Activated naive CD4-positive, alpha-beta T cell treated with anti-CD3 and anti-CD28 coated beads for 36 hours (primary cell): ENCODE measurements around the gene PRR30. TPM values are rescaled to one million over a fixed set of nuclear protein-coding genes. Genes with fewer than 3 reads are reported as not detected.
A peak's percentile ranks its signal among the peaks of the same experiment; 100 is the strongest.

Experiments
- CTCF ChIA-PET: fragments of 350-600 bp; sonication (Branson Sonifier 250); formaldehyde crosslinking; loops from one replicate; lab custom pipeline; 2021; ENCODE audit warnings: antibody characterized with exemption; lab: Charles Lee
- DNase-seq: peaks from one replicate; pipeline ENCODE4 v3.0.0-alpha.2; 2020
- H3K27ac Mint-ChIP-seq: one replicate; pipeline ENCODE4 v1.8.0; 2021; ENCODE audit warnings: mild to moderate bottlenecking, mixed read lengths
- H3K27me3 Mint-ChIP-seq: one replicate; pipeline ENCODE4 v1.8.0; 2021; ENCODE audit warnings: low read depth, mixed read lengths
- H3K36me3 Mint-ChIP-seq: one replicate; pipeline ENCODE4 v1.8.0; 2021; ENCODE audit warnings: low read depth, mixed read lengths
- H3K4me1 Mint-ChIP-seq: one replicate; pipeline ENCODE4 v1.8.0; 2021; ENCODE audit warnings: low read depth, mixed read lengths
- H3K4me3 Mint-ChIP-seq: one replicate; pipeline ENCODE4 v1.8.0; 2021; ENCODE audit warnings: mild to moderate bottlenecking, moderate library complexity, mixed read lengths
- H3K9me3 Mint-ChIP-seq: one replicate; pipeline ENCODE4 v1.8.0; 2021; ENCODE audit warnings: mixed read lengths
- intact Hi-C: fragments of 100-400 bp; cut with micrococcal nuclease; formaldehyde crosslinking; loops from one replicate; pipeline ENCODE4 v1.15.1; 2023
- total RNA-seq, 2 experiments: library from RNA; stranded (reverse); gene quantifications; one replicate each; pipeline ENCODE4 v1.2.3, GENCODE V29; 2021

Gene PRR30
- total RNA-seq, 2 experiments from 2014 or later, result not detected

DNA sequence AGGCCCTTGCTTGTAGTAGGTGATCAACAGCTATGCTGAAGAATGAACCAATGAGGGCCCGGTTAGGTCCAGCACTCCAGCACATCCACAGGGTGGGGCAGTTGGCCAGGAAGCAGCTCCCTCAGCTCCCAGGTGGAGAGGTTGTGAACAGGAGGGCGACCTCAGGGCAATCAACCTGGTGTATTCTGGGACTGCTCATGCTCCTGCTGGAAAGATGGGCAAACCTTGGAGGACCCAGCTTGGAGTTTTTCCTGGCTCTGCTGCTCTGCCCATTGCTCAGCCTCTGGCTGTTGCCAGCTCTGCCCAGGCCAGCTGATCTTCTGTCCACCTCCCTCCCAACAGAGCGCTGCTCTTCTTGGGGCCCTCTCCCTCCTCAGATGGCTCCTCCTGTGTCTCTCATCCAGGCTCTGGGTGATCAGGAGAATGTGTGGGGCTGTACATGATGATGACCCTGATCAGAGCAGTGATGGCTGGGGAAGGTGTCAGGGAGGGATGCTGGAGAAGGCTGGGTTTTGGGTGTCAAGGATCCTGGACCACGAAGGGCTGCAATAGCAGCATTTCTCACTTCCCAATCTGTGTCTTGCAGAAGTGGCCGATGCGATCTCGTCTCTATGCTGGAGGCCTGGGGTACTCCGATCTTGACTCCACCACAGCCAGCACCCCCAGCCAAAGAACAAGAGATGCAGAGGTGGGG is 13.0 kb upstream of the PRR30 start:
- intact Hi-C loops, result no loop called here
- CTCF ChIA-PET, result interaction anchor here (0.7 to 1.5 kb wide), 3 partner anchors 40 to 190 kb away, joined by 3 to 4 read pairs (median 3); no protein-coding TSS in a partner anchor
- Mint-ChIP-seq H3K36me3 (no peaks in the 10 kb centered on the region), H3K4me3 (no peak overlapping the region), H3K9me3 (no peaks in the 10 kb centered on the region), H3K4me1 (no peaks in the 10 kb centered on the region), H3K27ac (no peak overlapping the region), H3K27me3 (peaks cover 3% of the 10 kb centered on the region)
- no peak for DNase-seq

DNA sequence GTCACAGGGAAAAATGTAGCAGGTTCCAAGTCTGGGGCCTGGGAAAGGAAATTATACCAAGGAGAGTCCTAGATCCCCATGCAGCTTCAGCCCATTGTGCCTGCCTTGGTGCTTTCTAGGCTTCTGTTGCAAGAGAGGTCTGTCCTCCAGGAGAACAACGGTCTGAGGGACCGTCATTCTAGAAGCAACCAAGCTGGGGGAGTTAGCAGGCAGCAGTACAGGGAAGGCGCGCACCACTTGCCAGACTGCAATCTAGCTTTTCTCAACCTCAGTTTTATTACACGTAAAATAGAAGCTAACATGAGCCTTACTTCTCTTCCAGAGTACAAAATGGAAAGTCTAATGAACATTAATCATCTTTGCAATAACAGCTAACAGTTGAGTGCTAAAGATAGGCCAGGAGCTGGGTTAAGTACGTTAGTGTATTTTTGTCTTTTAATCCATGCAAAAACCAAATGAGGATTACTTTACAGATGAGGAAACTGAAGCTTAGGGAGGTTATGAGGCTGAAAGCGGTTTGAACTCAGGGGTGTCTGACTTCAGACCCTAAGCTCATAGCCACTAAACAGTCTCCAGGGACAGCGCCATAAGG is 11.5 kb upstream of the PRR30 start:
- Mint-ChIP-seq H3K4me3 (no peak overlapping the region), H3K27me3 (peaks cover 3% of the 10 kb centered on the region), H3K9me3 (no peaks in the 10 kb centered on the region), H3K36me3 (no peaks in the 10 kb centered on the region), H3K4me1 (no peaks in the 10 kb centered on the region), H3K27ac (no peak overlapping the region)
- CTCF ChIA-PET, result interaction anchor here (1.5 kb wide), 2 partner anchors 42 to 129 kb away, joined by 3 read pairs; no protein-coding TSS in a partner anchor
- no peak for DNase-seq
- intact Hi-C loops, result no loop called here

DNA sequence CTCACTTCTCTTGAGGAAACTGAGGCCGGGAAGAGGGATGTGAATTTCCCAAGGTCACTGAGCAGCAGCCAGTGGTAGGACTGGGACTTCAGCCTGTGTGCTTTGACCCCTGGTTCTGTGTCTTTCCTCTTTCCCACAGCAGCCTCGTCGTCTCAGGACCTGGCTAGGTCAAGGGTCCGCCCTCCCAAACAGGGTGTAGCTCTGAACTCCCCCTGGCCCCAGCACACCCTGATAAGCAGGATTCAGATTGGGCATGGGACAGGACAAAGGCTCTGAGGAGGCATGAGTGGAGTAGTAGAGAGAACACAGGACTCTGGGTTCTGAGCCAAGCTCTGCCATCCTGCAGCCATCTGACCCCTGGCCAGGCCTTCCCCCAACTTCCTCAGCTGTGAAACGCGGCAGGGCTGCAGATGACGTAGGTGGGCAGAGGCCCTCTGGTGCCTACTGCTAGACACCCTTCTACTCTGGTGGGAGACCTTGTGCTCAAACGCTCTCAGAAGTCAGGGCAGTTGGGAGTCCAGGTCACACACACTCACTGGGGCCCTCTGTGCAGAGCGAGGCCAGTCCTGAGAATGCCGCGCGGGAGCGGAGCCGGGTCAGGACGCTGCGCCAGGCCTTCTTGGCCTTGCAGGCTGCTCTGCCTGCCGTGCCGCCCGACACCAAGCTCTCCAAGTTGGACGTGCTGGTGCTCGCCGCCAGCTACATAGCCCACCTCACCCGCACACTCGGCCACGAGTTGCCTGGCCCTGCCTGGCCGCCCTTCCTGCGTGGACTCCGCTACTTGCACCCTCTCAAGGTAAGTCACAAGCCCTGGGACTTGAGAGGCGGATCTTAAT is 10.6 kb upstream of the PRR30 start:
- DNase-seq, result no peak
- Mint-ChIP-seq H3K4me1 (no peaks in the 10 kb centered on the region), H3K9me3 (no peaks in the 10 kb centered on the region), H3K36me3 (no peaks in the 10 kb centered on the region), H3K27ac (no peak overlapping the region), H3K27me3 (peaks cover 3% of the 10 kb centered on the region), H3K4me3 (no peak overlapping the region)
- intact Hi-C loops, result no loop called here
- CTCF ChIA-PET, result interaction anchor here (1.5 kb wide), 1 partner anchor 130 kb away, joined by 3 read pairs; no protein-coding TSS in a partner anchor

GRCh38 chr2:27148801-27149439 is 9.7 kb upstream of the PRR30 start, which contains the start of gene TCF23:
Gene TCF23 (plus strand): TSS chr2:27149004. CDS start chr2:27149134, 130 bp downstream.
- Mint-ChIP-seq H3K4me1 (no peaks in the 10 kb centered on the region), H3K4me3 (no peak within 1 kb of the TSS), H3K9me3 (no peaks in the 10 kb centered on the region), H3K27ac (no peak within 1 kb of the TSS), H3K27me3 (peaks cover 3% of the 10 kb centered on the region), H3K36me3 (no peaks in the 10 kb centered on the region)
- CTCF ChIA-PET, result interaction anchor here (1.2 to 1.5 kb wide), 2 partner anchors 21 to 130 kb away, joined by 3 to 4 read pairs; no protein-coding TSS in a partner anchor
- intact Hi-C loops, result no loop called here
- DNase-seq, result no peak

GRCh38 chr2:27147935-27148334 is 8.7 kb upstream of the PRR30 start:
- no peak overlapping the region for H3K4me3 Mint-ChIP-seq
- intact Hi-C loops, result no loop called here
- H3K9me3 Mint-ChIP-seq, result peaks cover 6% of the 10 kb centered on the region
- no peak for DNase-seq
- no peak overlapping the region for H3K27ac Mint-ChIP-seq
- peaks cover 3% of the 10 kb centered on the region for H3K27me3 Mint-ChIP-seq
- CTCF ChIA-PET, result interaction anchor here (0.7 to 1.2 kb wide), 2 partner anchors 22 to 430 kb away, joined by 3 to 4 read pairs; no protein-coding TSS in a partner anchor
- no peaks in the 10 kb centered on the region for H3K36me3 Mint-ChIP-seq
- no peaks in the 10 kb centered on the region for H3K4me1 Mint-ChIP-seq

DNA sequence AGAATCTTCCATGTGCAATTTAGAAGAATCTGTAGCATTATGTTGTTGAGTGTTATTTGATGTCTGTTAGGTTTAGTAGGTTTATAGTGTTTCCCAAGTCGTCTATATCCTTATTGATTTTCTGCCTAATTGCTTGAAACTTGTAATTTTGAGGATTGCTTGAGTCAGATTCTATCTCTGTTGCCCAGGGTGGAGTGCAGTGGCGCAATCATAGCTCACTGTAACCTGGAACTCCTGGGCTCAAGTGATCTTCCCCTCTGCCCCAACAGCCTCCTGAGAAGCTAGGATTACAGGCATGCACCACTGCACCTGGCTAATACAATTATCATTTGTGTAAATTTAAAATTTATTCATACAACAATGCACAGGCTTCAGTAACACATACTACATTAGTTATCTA is 6.5 kb upstream of the PRR30 start:
- no peak for DNase-seq
- H3K9me3 Mint-ChIP-seq, result peaks cover 6% of the 10 kb centered on the region
- CTCF ChIA-PET, result interaction anchor here (1.1 kb wide), 1 partner anchor 203 kb away, joined by 3 read pairs; no protein-coding TSS in a partner anchor
- H3K36me3 Mint-ChIP-seq, result no peaks in the 10 kb centered on the region
- H3K4me1 Mint-ChIP-seq, result no peaks in the 10 kb centered on the region
- no peak overlapping the region for H3K4me3 Mint-ChIP-seq
- H3K27ac Mint-ChIP-seq, result no peak overlapping the region
- H3K27me3 Mint-ChIP-seq, result peaks cover 3% of the 10 kb centered on the region
- intact Hi-C loops, result no loop called here

DNA sequence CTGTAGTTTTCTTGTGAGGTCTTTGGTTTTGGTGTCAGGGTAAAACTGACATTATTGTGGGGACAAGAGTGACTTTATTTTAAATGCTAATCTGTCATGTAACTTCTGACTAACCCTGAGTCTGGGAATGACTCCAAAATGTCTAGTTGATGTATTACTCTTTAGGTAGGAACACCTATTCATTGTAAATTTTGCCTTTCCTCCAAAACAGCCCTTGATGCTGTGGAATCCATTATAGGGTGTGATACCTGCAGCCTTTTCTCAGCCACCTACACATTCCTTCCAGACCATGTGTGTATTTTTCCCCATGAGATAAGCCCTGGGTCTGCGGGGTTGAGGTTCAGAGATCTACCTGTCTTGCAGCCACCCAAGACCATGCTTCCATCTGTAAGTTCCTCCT is 4.1 kb upstream of the PRR30 start:
- no peaks in the 10 kb centered on the region for H3K36me3 Mint-ChIP-seq
- H3K4me1 Mint-ChIP-seq, result no peaks in the 10 kb centered on the region
- no peak overlapping the region for H3K27ac Mint-ChIP-seq
- H3K4me3 Mint-ChIP-seq, result no peak overlapping the region
- CTCF ChIA-PET, result no interaction called here
- peaks cover 6% of the 10 kb centered on the region for H3K9me3 Mint-ChIP-seq
- intact Hi-C loops, result no loop called here
- DNase-seq, result no peak
- H3K27me3 Mint-ChIP-seq, result peaks cover 3% of the 10 kb centered on the region

DNA sequence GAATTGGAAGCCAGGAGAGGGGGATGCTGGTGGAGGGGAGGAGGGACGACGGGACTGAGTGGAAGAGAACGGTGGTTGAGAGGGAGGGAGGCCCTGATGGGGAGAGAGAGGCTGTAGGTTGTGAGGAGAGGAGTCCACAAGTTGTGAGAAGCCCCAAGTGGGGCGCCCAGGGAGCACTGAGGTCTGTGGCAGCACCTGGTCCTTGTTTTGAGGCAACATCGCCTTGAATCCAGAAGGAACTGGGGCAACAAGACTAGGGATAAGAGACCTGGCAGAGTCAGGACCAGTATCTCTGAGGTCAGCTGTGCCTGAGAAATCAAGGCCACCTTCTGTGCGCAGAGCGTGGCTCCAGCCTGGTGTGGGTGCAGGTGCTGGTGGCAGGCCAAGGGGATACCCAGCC is 1.1 kb downstream of the PRR30 start:
- H3K4me1 Mint-ChIP-seq, result peaks cover 12% of the 10 kb centered on the region
- no peaks in the 10 kb centered on the region for H3K27me3 Mint-ChIP-seq
- CTCF ChIA-PET, result no interaction called here

DNA sequence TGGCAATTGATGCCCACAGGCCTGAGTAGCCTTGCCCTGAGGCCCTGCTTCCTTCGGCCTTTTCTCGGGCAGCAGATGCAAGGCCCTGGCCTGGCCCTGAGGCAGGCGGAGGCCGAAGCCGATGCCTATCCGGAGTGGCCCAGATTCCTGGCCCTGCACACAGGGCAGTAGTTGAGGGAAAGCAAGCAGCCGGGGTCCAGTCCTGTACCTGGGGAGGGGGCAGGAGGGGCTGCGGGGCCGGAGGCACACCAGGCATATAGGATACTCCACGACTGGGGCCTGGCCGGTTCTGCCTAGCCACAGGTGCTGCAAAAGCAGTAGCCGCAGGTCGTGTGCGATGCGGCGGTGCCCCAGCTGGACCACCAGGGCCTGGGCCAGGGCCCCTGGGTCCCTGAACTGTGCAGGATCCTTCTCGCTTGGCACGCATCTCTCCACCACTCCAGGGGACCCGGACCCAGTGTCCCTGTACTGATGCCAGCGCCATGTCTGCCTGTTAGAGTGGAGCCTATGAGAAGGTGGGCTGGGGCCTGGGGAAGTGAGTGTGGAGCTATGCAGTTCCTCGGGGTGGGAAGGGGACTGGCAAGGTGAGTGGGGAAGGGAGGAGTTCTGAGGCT is 1.8 kb downstream of the PRR30 start:
- H3K27ac Mint-ChIP-seq, result no peak overlapping the region
- intact Hi-C loops, result no loop called here
- H3K4me3 Mint-ChIP-seq, result no peak overlapping the region
- H3K4me1 Mint-ChIP-seq, result peaks cover 19% of the 10 kb centered on the region
- H3K27me3 Mint-ChIP-seq, result no peaks in the 10 kb centered on the region
- CTCF ChIA-PET, result no interaction called here
- H3K36me3 Mint-ChIP-seq, result peaks cover 7% of the 10 kb centered on the region
- H3K9me3 Mint-ChIP-seq, result no peaks in the 10 kb centered on the region
- no peak for DNase-seq

More for the DNA sequence above, 1.1 kb downstream of the PRR30 start:
- Mint-ChIP-seq H3K9me3 (peaks cover under 1% of the 10 kb centered on the region), H3K4me3 (no peak overlapping the region), H3K27ac (no peak overlapping the region), H3K36me3 (peaks cover 7% of the 10 kb centered on the region)
- intact Hi-C loops, result no loop called here
- no peak for DNase-seq

- no peak overlapping the region for H3K27ac Mint-ChIP-seq
- CTCF ChIA-PET, result interaction anchor here (0.6 kb wide), 1 partner anchor 33 kb away, joined by 3 read pairs; no protein-coding TSS in a partner anchor
- intact Hi-C loops, result no loop called here
- peaks cover 8% of the 10 kb centered on the region for H3K36me3 Mint-ChIP-seq
- no peak overlapping the region for H3K4me3 Mint-ChIP-seq
- peaks cover 20% of the 10 kb centered on the region for H3K4me1 Mint-ChIP-seq
- no peak for DNase-seq
- no peaks in the 10 kb centered on the region for H3K9me3 Mint-ChIP-seq
- no peaks in the 10 kb centered on the region for H3K27me3 Mint-ChIP-seq
Measured at GRCh38 chr2:27136751-27137150, 2.5 kb downstream of the PRR30 start.

DNA sequence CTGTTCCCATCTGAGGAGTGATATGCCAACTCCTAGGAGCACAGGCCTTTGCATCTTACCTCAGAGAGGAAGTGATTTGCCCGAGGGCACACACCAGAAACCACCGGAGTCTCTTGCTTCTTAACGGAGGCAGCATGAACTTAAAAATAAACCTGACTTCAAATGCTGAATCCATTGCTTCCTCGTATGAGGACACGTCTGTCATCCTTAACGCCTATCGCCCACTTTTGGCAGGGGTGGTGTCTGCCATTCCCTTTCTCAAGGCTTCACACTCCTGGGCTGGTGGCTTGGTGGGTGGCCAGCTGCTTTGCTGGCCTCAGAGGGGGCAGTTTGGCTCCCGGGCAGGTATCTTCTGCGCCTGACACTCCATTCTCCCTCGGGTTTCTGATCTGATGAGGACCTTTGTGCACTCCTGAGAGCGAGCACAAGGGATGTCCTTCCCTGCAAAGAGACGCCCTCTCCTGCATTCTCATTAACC is 3.7 kb downstream of the PRR30 start:
- DNase-seq, result no peak
- Mint-ChIP-seq H3K36me3 (peaks cover 12% of the 10 kb centered on the region), H3K9me3 (no peaks in the 10 kb centered on the region), H3K4me3 (peak overlapping the region; percentile 95), H3K27me3 (no peaks in the 10 kb centered on the region), H3K4me1 (peaks cover 20% of the 10 kb centered on the region), H3K27ac (peak overlapping the region; percentile 93)
- intact Hi-C loops, result no loop called here
- CTCF ChIA-PET, result interaction anchor here (0.6 to 3.0 kb wide), 4 partner anchors 11 to 893 kb away, joined by 3 to 17 read pairs (median 6); partner anchors contain the start of gene ABHD1
